PC-9 (cell line): Measurements from ENCODE around the gene SHISA3. TPM values are rescaled to one million over a fixed set of nuclear protein-coding genes. Genes with fewer than 3 reads are reported as not detected.

ENCODE experiments used
- BruUV-seq: library from RNA; stranded (reverse); fragments of 400-500 nt; replicated peaks from 2 replicates; lab custom pipeline; 2021; lab: Mats Ljungman, UMichigan
- CTCF ChIA-PET: fragments of 300-600 bp; sonication (Branson Sonifier 250); formaldehyde crosslinking; loops from one replicate; lab custom pipeline; 2022; ENCODE audit warnings: antibody characterized with exemption; lab: Charles Lee
- POLR2A ChIA-PET: fragments of 300-600 bp; sonication (Branson Sonifier 250); formaldehyde crosslinking; loops from one replicate; lab custom pipeline; 2022; ENCODE audit warnings: antibody characterized with exemption; ENCODE audit not compliant: unreplicated experiment; lab: Charles Lee
- DNase-seq, 2 experiments: peaks; one replicate each; pipeline versions ENCODE4 v3.0.0 to v3.0.0-alpha.2; 2015 to 2022; ENCODE audit warnings: mixed read lengths in 1 of 2
- H2AFZ ChIP-seq: fragments of 200-600 bp; sonication (generic); 2 replicates; pipeline ENCODE4 v1.8.1; 2017; ENCODE audit warnings: antibody characterized with exemption
- H3F3A ChIP-seq: fragments of 200-600 bp; sonication (generic); 2 replicates; pipeline ENCODE4 v1.8.1; 2017; ENCODE audit warnings: antibody characterized with exemption, mild to moderate bottlenecking, low read depth; ENCODE audit not compliant: insufficient read depth
- H3K27ac ChIP-seq: fragments of 200-600 bp; sonication (generic); 2 replicates; pipeline ENCODE4 v1.6.1; 2016; ENCODE audit warnings: mixed run types
- H3K27me3 ChIP-seq: fragments of 200-600 bp; sonication (generic); 2 replicates; pipeline ENCODE4 v1.6.1; 2016; ENCODE audit warnings: low read depth, mixed run types; ENCODE audit not compliant: insufficient read depth
- H3K36me3 ChIP-seq: fragments of 200-600 bp; sonication (generic); 2 replicates; pipeline ENCODE4 v1.6.1; 2016; ENCODE audit warnings: low read depth, mixed run types
- H3K4me1 ChIP-seq: fragments of 200-600 bp; sonication (generic); replicated peaks from 2 replicates; pipeline ENCODE4 v1.6.1; 2016; ENCODE audit warnings: mixed run types; ENCODE audit not compliant: insufficient read depth
- H3K4me2 ChIP-seq: fragments of 200-600 bp; sonication (generic); 2 replicates; pipeline ENCODE4 v1.6.1; 2017; ENCODE audit warnings: mixed run types
- H3K4me3 ChIP-seq: fragments of 200-600 bp; sonication (generic); 2 replicates; pipeline ENCODE4 v1.6.1; 2016; ENCODE audit warnings: mixed run types
- H3K79me2 ChIP-seq: fragments of 200-600 bp; sonication (generic); 2 replicates; pipeline ENCODE4 v1.6.1; 2017; ENCODE audit warnings: low read depth, mixed run types
- H3K9me2 ChIP-seq: fragments of 200-600 bp; sonication (generic); 2 replicates; pipeline ENCODE4 v1.8.1; 2017; ENCODE audit warnings: mild to moderate bottlenecking; ENCODE audit not compliant: insufficient read depth
- H3K9me3 ChIP-seq: fragments of 200-600 bp; sonication (generic); 2 replicates; pipeline ENCODE4 v1.8.1; 2016; ENCODE audit warnings: low read depth; ENCODE audit not compliant: insufficient read depth
- H4K20me1 ChIP-seq: fragments of 200-600 bp; sonication (generic); 2 replicates; pipeline ENCODE4 v1.8.1; 2017; ENCODE audit not compliant: insufficient read depth
- CTCF ChIP-seq: fragments of 200-600 bp; sonication (generic); conservative IDR thresholded peaks from 2 replicates; pipeline ENCODE4 v1.6.1; 2017; ENCODE audit warnings: mixed run types, antibody characterized with exemption, mild to moderate bottlenecking, moderate library complexity
- EZH2 ChIP-seq: fragments of 200-600 bp; sonication (generic); IDR thresholded peaks from 2 replicates; pipeline ENCODE4 v1.8.0; 2017; ENCODE audit warnings: antibody characterized with exemption, low read depth
- intact Hi-C: fragments of 100-400 bp; cut with micrococcal nuclease; formaldehyde crosslinking; loops from one replicate; pipeline ENCODE4 v1.10.0; 2022; ENCODE audit not compliant: unreplicated experiment
- total RNA-seq: library from RNA; stranded (reverse); gene quantifications from 2 replicates; pipeline ENCODE4 v1.2.3, GENCODE V29; 2021

Gene SHISA3
- total RNA-seq, 1 experiment from 2014 or later: not detected

DNA sequence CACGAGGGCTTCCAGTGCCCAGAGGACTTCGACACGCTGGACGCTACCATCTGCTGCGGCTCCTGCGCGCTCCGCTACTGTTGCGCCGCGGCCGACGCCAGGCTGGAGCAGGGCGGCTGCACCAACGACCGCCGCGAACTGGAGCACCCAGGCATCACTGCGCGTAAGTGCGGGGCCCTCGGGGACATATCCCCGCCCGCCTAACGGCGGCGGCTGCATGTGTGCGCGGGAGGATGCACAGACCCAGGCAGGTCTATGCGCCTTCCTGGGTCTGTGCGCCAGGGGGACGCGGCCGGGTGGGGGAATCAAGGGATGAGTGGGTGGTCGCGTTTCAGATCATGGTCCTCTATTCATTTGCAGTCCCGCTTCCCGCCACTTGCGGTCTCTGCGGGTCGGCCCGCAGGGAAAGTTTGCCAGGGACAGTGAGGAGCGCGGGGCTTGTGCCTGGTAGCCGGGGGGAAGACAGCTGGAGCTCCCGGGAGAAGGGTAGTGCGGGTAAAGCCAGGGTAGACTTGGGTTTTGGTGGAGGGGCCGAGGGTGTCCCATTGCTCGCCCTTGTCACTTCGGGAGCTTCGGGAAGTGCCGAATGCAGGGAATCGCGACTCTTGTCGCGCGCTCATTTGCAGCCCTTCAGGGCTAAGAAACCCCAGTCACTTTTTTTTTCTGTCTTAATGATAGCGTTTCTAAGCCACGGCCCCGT lies 1.0 kb downstream of the SHISA3 start:
- no peaks in the 10 kb centered on the region for H3K4me1 ChIP-seq
- no peaks in the 10 kb centered on the region; the same call in 1 of the 2 replicates for H4K20me1 ChIP-seq
- CTCF ChIA-PET: no interaction called here
- H3K4me3 ChIP-seq: no peak overlapping the region
- H3K27ac ChIP-seq: no peak overlapping the region
- H3K9me2 ChIP-seq: no peaks in the 10 kb centered on the region
- H3K36me3 ChIP-seq: no peaks in the 10 kb centered on the region
- POLR2A ChIA-PET: no interaction called here
- peaks cover 24% of the 10 kb centered on the region for H3K27me3 ChIP-seq
- TF ChIP-seq CTCF (no peak), EZH2 (no peak)
- H2AFZ ChIP-seq: no peak overlapping the region
- H3K9me3 ChIP-seq: no peaks in the 10 kb centered on the region
- BruUV-seq: no TSS peak
- no peaks in the 10 kb centered on the region for H3F3A ChIP-seq
- no peak overlapping the region for H3K4me2 ChIP-seq
- intact Hi-C loops: no loop called here
- DNase-seq: no peak
- H3K79me2 ChIP-seq: no peaks in the 10 kb centered on the region

DNA sequence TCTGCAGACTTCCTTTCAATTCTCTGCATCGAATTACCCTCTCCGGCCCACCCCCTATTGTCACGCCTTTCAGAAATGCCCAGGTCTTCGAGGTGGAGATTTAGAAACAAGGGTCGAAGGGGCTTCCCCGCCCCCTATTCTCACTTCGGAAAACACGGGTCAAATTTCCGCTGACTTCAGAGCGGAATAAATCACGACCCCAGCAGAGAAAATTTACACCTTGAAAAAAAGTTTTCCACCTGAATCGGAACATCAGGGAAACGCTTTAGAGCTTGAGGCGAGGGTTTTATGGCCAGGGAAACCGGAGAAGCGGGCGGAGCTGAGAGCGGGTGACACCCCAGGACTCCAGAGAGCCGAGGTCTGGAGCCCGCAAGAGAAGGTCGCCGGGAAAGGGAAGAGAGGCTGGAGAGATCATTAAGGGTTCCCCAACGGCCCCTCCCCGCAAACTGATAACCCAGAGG lies 1.6 kb downstream of the SHISA3 start:
- POLR2A ChIA-PET: no interaction called here
- DNase-seq: no peak

DNA sequence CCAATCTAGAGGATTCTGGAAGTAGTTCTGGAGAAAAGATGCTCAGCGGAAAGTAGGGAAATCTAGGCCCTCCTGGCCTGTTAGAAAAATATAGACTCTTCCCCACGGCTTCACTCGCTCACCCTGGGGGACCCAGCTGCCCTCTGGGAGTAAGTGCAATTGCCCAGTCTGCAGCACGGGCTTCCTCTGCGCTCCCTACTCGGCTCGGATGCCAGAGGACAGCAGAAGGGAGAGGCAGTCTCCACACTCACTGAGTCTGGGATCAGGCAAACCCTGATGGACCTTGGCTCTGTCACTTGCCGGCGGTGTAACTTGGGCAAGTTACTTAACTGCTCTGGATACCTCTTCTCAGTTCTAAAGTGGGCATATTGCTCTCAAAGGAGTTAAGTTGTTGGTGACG lies 2.1 kb downstream of the SHISA3 start:
- Histone ChIP-seq H3K27me3 (peaks cover 30% of the 10 kb centered on the region), H3F3A (no peaks in the 10 kb centered on the region), H2AFZ (no peak overlapping the region), H3K4me1 (no peaks in the 10 kb centered on the region), H3K4me2 (no peak overlapping the region), H3K9me2 (no peaks in the 10 kb centered on the region), H3K79me2 (no peaks in the 10 kb centered on the region), H4K20me1 (no peaks in the 10 kb centered on the region; the same call in 1 of the 2 replicates), H3K9me3 (no peaks in the 10 kb centered on the region), H3K27ac (no peak overlapping the region), H3K4me3 (no peak overlapping the region), H3K36me3 (no peaks in the 10 kb centered on the region)
- no peak for DNase-seq
- no peak for TF ChIP-seq EZH2
- no peak for TF ChIP-seq CTCF
- intact Hi-C loops: no loop called here
- ChIA-PET CTCF (no interaction called here), POLR2A (no interaction called here)
- BruUV-seq: no TSS peak

More for the DNA sequence above, 1.6 kb downstream of the SHISA3 start:
- Histone ChIP-seq H3K4me3 (no peak overlapping the region), H3K4me2 (no peak overlapping the region), H4K20me1 (no peaks in the 10 kb centered on the region; the same call in 1 of the 2 replicates), H3K27me3 (peaks cover 28% of the 10 kb centered on the region), H3K9me2 (no peaks in the 10 kb centered on the region), H3K79me2 (no peaks in the 10 kb centered on the region), H3F3A (no peaks in the 10 kb centered on the region), H3K27ac (no peak overlapping the region), H3K4me1 (no peaks in the 10 kb centered on the region), H3K36me3 (no peaks in the 10 kb centered on the region), H3K9me3 (no peaks in the 10 kb centered on the region), H2AFZ (no peak overlapping the region)
- TF ChIP-seq EZH2: no peak
- no peak for TF ChIP-seq CTCF
- BruUV-seq: no TSS peak
- intact Hi-C loops: no loop called here
- CTCF ChIA-PET: no interaction called here
